ENCODE measurements around the gene ESRRG.

ESRRG gene

DNA sequence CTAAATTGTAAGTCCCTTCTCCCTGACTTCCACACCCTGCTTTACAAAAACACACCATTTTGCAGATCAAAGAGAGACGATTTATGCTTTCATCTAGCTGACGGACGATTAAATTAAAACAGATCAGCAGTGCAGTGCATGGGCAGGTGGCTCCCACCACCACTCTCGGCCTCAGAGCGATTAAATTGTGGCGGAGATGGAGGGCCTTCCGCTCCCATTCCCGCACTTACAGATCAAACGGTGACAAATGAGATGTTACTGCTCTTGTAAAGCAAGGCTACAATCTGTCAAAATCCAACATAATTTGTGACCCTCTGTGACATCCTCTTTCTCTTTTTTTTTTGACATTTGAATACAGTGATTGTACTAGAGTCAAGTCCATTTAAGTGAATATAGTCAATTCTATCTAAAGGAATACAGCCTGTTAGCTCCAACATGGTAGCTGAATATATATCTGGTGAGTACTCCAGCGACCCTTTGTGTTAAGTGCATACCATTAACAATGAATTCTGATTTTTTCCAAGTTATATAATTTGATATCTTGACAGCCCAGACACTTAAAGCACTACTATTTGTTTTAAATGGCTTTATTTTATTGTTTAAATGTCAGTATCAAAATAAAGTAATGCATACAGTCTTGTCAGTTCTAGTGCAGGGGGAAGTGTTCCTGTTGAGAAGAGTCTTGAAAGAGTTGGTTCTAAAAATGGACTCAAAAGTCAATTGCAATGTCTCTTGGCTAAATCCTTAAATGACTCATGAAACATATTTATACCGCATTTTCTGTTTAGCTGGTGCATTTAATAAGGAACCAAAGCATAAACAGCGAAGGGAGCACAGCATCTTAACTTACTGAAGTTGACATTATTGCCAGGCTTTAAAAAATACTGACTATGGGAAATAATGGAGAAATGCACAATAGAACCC lies 109.0 kb downstream of the ESRRG start:
- no peak for DNase-seq (ENCODE audit: low read depth, low spot score)
- ChIA-PET POLR2A (no interaction called here), CTCF (interaction anchor here (0.6 kb wide), 1 partner anchor 47 kb away, joined by 4 read pairs; no protein-coding TSS in a partner anchor)
- H3K4me3 ChIP-seq (ENCODE audit: low read depth, low read length), result no peak overlapping the region
- TF ChIP-seq, protein P1, sequence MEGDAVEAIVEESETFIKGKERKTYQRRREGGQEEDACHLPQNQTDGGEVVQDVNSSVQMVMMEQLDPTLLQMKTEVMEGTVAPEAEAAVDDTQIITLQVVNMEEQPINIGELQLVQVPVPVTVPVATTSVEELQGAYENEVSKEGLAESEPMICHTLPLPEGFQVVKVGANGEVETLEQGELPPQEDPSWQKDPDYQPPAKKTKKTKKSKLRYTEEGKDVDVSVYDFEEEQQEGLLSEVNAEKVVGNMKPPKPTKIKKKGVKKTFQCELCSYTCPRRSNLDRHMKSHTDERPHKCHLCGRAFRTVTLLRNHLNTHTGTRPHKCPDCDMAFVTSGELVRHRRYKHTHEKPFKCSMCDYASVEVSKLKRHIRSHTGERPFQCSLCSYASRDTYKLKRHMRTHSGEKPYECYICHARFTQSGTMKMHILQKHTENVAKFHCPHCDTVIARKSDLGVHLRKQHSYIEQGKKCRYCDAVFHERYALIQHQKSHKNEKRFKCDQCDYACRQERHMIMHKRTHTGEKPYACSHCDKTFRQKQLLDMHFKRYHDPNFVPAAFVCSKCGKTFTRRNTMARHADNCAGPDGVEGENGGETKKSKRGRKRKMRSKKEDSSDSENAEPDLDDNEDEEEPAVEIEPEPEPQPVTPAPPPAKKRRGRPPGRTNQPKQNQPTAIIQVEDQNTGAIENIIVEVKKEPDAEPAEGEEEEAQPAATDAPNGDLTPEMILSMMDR (IDR thresholded peaks at IDR 0.05; ENCODE audit: insufficient read depth, low read length, missing control alignments), result no peak

DNA sequence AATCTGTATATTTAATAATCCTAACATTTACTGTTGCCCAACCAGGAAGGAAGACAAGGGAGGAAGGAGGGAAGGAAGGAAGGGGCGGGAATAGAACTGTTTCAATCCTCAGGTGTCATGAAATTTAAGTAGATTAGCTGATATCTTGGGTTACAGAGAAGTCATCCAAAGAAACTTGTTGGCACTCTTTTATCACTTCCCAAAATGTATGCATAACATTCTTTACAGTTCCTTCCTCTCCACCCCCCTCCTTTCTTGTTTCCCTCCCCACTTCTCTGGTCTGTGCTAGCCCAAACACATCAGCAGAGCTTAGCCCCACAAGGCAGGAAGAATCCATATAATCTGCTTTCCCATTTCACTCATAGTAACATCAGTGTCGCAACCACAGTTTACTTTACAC lies 110.9 kb downstream of the ESRRG start:
- ChIA-PET CTCF (no interaction called here), POLR2A (no interaction called here)
- H3K4me3 ChIP-seq (ENCODE audit: low read depth, low read length), result no peak overlapping the region
- TF ChIP-seq, protein P1 (IDR thresholded peaks at IDR 0.05; ENCODE audit: insufficient read depth, low read length, missing control alignments), result no peak
- no peak for DNase-seq (ENCODE audit: low read depth, low spot score)

DNA sequence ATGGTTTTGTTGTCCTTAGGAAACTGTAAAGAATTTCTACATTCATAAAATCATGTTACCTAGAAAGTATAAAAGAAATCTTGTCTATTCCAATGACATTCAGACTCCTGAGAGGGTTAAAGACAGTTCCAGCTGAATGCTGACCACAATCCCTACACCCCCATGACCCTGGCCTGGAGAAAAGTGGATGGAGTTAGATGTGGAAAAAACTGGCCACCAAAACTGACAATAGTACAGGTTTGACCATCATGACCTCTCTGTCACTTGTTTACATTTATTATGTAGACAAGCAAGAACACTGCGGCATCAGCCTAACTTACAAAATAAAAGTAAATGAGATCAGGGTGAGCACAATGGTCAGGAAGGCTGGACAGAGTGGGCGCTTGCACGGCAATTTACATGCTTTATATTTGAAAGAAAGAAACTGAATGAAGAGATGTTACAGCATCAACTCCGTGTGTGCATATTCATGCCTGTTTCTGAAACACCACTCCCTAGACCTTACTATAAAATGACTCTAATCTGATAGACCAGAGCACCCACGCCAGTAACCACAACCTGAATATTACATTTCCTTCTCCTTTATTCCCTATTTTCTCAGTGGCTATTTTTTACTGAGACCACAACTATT lies 116.0 kb downstream of the ESRRG start:
- DNase-seq (ENCODE audit: low read depth, low spot score), result no peak
- ChIA-PET CTCF (no interaction called here), POLR2A (no interaction called here)
- no peak overlapping the region for H3K4me3 ChIP-seq (ENCODE audit: low read depth, low read length)
- TF ChIP-seq, protein P1 (IDR thresholded peaks at IDR 0.05; ENCODE audit: insufficient read depth, low read length, missing control alignments), result no peak

DNA sequence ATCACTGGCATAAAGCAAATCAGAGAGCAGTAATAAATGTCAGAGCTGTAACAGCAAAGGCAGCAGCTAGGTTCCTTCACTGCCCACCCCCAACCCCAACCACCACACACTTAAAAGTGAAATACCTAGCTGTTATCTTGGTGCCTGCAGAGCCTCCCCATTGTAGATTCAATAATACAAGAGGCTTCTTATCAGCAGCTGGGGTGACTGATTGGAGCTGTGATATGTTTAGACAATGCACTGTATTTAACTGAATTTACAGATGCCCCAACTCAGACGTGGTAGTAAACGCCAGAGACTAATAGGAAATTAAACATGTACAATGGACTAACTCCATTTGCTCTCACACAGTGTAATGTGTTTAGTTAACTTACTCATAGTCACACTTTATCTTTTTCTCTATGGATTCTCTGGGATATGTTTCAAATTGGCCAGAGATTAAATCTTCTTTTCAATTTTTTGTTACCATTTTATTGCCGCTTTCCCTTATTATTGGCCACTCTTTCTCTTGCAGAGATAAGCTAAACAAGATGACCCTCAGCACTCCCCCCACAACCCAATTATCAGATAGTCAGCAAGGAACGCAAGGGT lies 117.1 kb downstream of the ESRRG start:
- CTCF ChIA-PET, result no interaction called here
- no peak overlapping the region for H3K4me3 ChIP-seq (ENCODE audit: low read depth, low read length)
- no peak for DNase-seq (ENCODE audit: low read depth, low spot score)
- TF ChIP-seq, protein P1 (IDR thresholded peaks at IDR 0.05; ENCODE audit: insufficient read depth, low read length, missing control alignments), result no peak
- POLR2A ChIA-PET, result no interaction called here

DNA sequence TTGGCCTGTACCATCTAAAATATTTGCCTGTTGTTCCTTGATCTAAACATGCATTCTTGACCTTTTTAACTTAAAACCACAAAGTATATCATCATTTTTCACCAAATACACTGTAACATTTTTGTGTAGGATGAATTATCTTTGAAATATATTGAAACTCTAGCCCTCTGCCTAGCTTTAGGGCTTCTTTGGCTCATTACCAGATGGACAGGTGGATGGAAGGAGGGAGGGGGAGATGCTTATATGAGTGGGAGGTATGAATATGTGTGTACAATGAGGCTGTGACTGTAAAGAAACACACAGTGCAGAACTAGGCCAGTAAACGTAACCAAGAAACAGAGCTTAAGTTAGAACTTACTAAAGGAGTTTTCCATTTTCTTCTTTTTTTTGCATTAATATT lies 118.5 kb downstream of the ESRRG start:
- POLR2A ChIA-PET, result no interaction called here
- no peak overlapping the region for H3K4me3 ChIP-seq (ENCODE audit: low read depth, low read length)
- TF ChIP-seq, protein P1 (IDR thresholded peaks at IDR 0.05; ENCODE audit: insufficient read depth, low read length, missing control alignments), result no peak
- DNase-seq (ENCODE audit: low read depth, low spot score), result no peak
- CTCF ChIA-PET, result no interaction called here

All from AG04449 (cell line).